Measurements from ENCODE around the gene DPCD.

- TF ChIP-seq CTCF (IDR thresholded peaks at IDR 0.05) (no peak), POLR2A (IDR thresholded peaks at IDR 0.05) (no peak), POLR2AphosphoS5 (IDR thresholded peaks at IDR 0.05) (no peak)
These were observed 24.0 kb downstream of the DPCD start for GRCh38 chr10:101612086-101612485.

Data from breast epithelium (tissue), 3 donors.